Cardiac septum (tissue), 1 donor: ENCODE measurements around the gene SARNP. TPM values are rescaled to one million over a fixed set of nuclear protein-coding genes. Genes with fewer than 3 reads are reported as not detected.
"Not testable (repeated sequence)": the region's sequence is repeated elsewhere in the genome, so short reads cannot be mapped to it uniquely, and the experiment has no call there.

Experiments used
- DNase-seq: peaks from one replicate; pipeline ENCODE4 v3.0.0-alpha.2; 2020; ENCODE audit warnings: low spot score
- intact Hi-C: fragments of 100-400 bp; cut with DNase I; formaldehyde crosslinking; loops from one replicate; pipeline ENCODE4 v1.14.0; 2022
- long read RNA-seq: library from polyadenylated mRNA; unstranded; transcript quantifications from one replicate; pipeline ENCODE4 v2.0.0, GENCODE V29; 2021
- total RNA-seq: library from RNA; stranded (reverse); fragmentation: NEBNext Ultra II Directional; extraction: Animal tissue kit (Norgen Biotek cat#: 25700); gene quantifications from one replicate; pipeline ENCODE4 v1.2.1, GENCODE V29; 2021
- donor health status: DM: no; HTN: no; CAD: no.

The SARNP gene, protein sequence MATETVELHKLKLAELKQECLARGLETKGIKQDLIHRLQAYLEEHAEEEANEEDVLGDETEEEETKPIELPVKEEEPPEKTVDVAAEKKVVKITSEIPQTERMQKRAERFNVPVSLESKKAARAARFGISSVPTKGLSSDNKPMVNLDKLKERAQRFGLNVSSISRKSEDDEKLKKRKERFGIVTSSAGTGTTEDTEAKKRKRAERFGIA
- total RNA-seq: 56.2 TPM
- long read RNA-seq, transcript SARNP-201 (11 exons, 926 nt): major isoform, 35 of 42 reads
- long read RNA-seq, partial matches to known transcripts: 0 of 42 reads
- long read RNA-seq, other reads (novel, unspliced or antisense): 3 of 42 reads

DNA sequence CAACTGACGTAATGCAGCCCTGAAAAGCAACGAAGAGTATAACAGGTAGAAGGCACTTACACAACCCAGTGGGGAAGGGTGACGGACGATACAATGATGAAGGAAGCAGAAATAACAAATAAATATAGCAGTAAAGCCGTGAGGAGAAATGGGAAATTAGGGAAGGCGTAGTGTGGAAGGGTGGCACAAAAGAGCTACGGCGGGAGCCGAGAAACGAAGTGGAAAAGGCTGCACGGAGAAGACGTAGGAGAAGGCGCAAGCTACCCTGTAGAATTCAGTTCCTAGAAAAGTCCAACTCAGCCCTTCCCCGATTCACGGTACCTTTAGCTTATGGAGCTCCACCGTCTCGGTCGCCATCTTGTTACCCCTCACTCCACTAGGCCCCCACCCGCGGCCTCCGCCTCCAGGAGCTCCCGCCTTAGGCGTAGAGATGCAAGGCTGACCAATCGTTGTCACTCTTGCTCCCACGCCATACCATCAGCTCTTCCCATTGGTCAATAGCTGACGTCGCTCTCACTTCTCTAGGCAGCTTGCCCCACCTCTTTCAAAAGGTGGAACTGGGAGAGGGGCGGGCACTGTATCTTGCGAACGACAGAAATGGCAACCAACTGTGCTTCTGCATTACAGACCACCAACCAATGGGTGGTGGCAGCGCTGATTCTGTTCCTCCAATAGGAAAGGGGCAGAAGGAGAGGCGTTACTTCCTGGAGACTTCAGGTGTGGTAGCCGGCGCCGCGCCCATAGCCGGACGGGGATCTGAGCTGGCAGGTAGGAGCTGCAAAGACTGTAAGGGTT lies at the start of gene SARNP, which contains the start of gene ORMDL2:
SARNP (minus strand) TSS at position 380 of the 795 bp plus-strand sequence; CDS start at position 357, 23 bp downstream.
ORMDL2 (plus strand) TSS at position 697 of the 795 bp plus-strand sequence. CDS start 959 bp downstream, outside the sequence.
- intact Hi-C loops: loop anchor here (1.0 to 5.0 kb wide), 2 partner anchors 13 to 110 kb away; partner anchors contain the start of gene PYM1
- peak; percentile 97 for DNase-seq

DNA sequence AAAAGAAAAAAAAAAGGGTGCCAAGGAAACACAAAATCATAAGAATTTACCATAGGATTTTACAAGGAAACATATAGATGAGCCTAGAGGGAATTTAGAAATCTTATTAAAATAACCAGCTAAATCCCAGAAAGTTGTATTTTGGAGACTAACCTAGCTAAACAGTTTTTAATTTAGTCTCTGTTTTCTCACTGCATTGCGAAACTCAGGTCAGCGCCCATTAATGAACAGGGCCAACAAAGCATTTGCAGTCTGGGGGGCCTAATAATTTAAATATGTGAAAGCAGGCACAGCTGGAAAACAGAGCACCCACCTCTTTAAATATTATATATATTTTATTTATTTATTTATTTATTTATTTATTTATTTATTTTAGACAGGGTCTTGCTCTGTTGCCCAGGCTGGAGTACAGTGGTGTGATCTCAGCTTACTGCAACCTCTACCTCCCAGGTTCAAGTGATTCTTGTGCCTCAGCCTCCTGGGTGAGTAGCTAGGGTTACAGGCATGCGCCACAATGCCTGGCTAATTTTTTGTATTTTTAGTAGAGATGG lies 49.0 kb upstream of the SARNP start:
- DNase-seq, intact Hi-C loops: not testable (repeated sequence)

DNA sequence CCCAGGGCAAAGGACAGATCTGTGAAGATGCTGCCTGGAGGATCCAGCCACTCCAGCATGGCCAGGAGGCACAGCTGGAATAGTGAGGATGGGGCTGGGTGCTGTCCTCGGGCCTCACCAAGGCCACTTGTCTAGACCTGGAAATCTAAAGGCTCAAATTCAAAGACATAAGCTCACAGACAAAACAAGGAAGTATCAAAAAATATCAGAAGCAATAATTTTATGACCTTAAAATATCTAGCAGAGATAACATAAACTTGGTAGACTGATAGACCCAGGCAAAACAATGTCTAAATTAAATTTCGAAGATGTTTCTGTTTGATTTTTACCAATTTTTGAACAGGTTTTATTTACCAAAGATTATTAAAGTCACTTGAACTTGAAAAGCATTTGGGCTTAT lies 47.8 kb upstream of the SARNP start:
- intact Hi-C loops: no loop called here
- no peak for DNase-seq

DNA sequence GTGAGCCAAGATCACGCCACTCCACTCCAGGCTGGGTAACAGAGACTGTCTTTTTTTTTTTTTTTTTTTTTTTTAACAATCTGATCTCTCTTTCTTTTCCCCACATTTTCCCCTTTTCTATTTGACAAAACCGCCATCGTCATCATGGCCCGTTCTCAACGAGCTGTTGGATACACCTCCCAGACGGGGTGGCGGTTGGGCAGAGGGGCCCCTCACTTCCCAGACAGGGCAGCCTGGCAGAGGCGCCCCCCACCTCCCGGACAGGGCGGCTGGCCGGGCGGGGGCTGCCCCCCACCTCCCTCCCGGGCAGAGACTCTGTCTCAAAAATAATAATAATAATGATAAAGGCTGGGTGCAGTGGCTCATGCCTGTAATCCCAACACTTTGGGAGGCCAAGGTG lies 45.4 kb upstream of the SARNP start:
- DNase-seq: peak; percentile 26

DNA sequence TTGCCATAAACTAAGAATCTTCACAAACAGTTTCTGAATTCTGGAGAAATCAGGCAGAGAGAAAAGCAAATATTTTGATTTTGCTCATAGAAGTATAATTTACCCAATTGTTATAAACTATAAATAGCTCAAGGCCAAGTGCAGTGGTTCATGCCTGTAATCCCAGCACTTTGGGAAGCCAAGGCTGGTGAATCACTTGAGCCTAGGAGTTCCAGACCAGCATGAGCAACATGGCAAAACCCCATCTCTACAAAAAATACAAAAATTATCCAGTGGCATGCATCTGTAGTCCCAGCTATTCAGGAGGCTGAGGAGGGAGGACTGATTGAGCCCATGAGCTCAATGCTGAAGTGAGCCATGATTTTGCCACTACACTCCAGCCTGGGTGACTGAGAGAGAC lies 44.8 kb upstream of the SARNP start:
- DNase-seq: peak; percentile 14
- intact Hi-C loops: no loop called here

More for the DNA sequence above, 45.4 kb upstream of the SARNP start:
- intact Hi-C loops: not testable (repeated sequence)

DNA sequence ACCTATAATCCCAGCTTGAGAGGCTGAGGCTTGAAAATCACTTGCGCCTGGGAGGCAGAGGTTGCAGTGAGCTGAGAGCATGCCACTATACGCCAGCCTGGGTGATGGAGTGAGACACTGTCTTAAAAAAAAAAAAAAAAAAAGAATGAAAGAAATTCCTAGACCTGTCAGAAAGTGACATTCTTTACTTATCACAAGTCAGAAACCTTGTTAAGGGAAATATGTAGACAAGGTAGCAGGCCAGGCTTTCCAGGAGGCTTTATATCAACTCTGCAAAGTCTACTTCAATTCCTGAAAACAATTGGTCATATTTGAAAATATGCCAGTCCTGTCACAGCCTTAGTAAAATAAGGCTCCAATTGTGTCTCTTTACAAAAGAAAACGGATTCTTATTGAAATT lies 44.3 kb upstream of the SARNP start:
- intact Hi-C loops: no loop called here
- no peak for DNase-seq

DNA sequence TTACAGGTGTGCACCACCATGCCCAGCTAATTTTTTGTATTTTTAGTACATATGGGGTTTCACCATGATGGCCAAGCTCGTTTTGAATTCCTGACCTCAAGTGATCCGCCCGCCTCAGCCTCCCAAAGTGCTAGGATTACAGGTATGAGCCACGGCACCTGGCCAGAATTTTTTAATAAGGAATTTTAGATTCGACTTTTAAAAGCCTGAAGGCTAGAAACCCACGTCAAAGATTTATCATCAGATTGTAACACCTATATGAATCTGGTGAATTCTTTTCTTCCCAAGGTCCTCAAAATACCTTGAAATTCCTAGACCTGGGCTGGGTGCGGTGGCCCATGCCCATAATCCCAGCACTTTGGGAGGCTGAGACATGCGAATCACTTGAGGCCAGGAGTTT lies 43.9 kb upstream of the SARNP start:
- intact Hi-C loops: no loop called here
- no peak for DNase-seq

DNA sequence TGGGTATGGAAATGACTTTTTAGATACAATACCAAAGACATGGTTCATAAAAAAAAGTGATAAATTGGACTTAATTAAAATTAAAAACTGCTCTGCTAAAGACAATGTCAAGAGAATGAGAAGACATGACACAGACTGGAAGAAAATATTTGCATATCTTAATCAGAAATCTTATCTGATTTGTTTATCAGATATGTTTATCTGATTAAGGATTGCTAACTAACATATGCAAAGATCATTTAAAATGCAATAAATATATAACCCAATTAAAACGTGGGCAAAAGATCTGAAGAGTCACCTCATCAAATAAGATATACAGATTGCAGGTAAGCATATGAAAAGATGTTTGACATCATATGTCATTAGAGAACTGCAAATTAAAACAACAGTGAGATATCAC lies 35.2 kb upstream of the SARNP start:
- intact Hi-C loops: no loop called here
- DNase-seq: no peak

DNA sequence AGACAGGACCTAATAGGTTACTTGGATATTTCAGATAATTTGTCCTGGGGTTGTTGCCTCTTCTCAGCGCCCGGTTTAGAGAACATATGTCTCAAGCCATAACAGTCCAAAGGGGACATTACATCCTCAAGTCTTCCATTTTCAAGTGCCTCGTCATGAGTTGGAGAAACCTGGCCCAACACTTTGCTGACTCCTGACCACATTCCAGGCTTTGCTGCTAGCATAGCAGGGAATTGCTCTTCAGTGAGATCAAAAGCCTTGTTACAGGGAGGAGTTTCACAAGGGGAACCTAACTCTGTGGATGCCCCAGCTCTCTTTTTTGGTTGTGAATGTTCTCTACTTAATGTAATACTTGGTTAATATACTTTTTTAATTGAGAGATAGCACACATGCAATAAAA lies 33.4 kb upstream of the SARNP start:
- intact Hi-C loops: no loop called here

DNA sequence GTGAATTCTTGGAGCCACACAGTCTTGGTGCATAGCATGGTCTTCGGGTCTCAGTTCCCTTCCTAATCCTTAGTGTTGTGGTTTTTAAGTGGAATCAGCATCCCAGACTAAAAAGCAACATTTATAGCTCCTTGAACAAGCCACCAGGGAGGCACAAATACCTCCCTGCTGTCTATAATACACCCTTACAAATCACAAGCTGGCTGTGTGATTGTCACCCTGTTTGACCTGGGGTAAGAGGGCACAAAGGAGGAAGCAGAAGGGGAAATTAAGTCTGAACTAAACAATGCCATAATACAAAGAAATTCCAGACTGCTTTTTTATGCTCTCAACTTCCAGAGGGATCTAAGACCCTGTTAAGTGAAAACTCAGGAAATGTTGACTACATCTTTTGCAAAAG lies 32.9 kb upstream of the SARNP start:
- DNase-seq: no peak
- intact Hi-C loops: no loop called here

More for the DNA sequence above, 33.4 kb upstream of the SARNP start:
- no peak for DNase-seq

DNA sequence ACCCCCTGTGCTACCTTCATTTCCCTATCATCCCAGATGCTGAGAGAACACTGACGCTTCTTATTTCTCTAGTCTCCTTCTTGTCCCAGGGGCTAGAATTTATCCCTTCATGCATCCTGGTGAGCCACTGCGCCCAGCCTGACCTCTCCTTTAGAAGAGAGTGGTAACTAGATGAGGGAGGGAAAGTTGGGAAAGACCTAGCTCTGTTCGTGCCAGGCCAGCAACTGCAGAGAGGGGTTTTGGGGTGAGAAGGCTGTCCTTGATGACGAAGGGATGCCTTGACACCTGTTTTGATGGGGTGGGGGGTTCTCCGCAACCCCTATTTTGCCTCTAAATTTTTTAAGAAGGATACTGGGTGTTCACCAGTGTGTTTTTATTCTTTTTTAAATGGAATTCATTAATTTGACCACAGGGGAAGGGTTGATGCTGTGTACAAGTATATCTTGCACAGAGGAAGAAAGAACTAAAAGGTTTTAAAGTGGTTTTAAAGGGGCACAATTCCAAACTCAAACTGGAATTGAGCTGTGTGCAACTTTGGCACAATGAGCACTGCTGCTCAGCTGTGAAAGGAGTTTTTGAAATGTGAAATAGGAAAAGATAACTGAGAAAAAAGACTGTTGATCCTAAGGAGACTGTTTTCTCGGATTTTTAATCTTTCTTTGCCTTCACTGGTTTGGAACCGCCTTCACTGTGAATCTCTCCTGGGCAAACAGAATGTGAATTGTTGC lies 32.3 kb upstream of the SARNP start:
- intact Hi-C loops: no loop called here
- DNase-seq: no peak

DNA sequence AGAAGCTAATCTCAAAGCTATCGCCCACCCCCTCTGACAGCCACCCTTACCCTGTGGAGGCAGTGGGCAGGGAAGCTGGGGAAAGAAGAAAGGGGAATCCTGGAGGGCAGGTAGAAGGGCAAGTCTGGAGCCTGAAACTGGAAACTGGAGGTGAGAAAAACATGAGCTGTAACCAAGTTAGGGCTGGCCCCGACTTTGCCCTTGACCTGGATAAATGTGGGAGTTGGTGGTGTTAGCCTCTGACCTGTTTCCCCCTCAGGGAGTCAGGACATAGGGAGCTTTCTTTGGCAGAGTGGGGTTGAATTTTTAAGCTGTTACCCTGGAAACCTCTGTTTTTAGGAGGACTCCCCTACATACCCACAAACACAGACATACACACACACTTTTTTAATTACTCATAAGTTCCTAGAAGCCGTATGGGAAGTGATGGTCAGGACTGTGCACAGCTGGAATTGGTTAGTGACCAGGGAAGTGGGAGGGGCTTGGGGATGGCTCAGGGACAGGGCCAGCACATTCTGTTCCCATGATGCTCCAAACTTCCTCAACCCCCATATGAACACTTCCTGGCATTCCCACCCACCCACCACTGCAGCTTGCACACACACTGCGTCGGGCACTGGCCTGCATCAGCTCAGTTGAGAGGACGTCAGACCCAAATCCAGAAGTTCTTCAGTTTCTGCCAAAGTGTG lies 30.2 kb upstream of the SARNP start:
- peak; percentile 87 for DNase-seq
- intact Hi-C loops: no loop called here

DNA sequence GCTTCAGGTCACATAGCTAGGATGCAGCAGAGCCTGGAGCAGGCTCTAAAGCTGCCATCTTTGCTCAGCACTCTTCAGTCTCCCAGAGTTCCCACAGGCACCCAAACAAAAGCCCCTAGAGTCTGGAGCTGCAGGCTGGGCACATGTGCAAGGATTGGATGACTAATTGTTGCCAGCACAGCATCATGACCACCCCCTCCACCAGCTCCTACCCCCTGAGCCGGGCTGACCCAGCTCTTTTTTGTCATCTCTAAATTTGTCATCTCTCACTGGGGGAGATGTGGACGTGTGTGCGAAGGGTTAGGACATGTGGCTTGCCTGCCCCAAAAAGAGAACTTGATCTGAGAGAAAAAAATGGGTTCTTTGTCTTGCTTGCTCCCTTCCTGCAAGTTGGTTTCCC lies 29.5 kb upstream of the SARNP start:
- intact Hi-C loops: no loop called here
- DNase-seq: no peak

DNA sequence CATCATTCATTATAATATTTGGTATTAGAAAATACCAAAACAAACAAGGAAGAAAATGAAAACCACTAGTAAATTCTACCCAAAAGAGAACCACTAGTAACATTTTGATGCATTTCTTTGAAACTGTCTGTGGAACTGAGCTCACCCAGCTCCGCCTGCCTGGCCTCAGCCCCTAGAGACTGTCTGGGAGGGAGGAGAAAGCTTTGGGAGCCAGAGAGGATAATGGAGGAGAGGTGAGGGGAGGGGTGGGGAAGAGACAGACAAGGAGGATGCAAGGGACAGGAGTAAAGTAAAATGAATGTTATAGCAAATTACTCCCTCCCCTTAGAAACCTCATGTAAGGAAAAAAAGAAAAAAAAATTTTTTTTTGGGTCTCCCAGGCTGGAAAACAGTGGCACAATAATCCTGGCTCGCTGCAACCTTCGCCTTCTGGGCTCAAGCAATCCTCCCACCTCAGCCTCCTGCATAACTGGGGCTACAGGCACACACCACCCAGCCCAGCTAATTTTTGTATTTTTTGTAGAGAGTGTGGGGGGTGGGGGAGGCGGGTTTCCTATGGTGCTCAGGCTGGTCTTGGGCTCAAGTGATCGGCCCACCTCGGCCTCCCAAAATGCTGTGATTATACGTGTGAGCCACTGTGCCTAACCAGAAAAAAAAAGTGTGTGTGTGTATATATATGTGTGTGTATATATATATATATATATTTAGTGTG lies 28.4 kb upstream of the SARNP start:
- DNase-seq: no peak
- intact Hi-C loops: no loop called here

DNA sequence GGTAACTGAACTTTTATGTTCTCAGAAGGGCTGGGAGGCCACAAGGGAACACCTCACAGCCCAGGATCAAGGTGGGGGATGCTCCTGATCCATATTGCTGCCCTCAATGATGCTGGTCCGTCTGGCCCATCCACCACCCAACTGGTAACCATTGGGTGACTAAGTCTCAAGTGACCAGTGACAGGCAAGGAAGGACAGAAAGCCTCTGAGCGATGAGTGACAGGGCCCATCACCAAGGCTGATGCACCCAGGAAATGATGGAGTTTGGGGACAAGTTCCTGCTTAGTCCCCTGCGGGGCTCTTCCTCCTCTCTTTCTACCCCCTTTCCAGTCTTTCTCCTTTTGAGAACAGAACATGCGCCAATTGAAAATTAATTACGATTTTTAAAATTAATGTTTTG lies 27.8 kb upstream of the SARNP start:
- intact Hi-C loops: no loop called here
- no peak for DNase-seq

DNA sequence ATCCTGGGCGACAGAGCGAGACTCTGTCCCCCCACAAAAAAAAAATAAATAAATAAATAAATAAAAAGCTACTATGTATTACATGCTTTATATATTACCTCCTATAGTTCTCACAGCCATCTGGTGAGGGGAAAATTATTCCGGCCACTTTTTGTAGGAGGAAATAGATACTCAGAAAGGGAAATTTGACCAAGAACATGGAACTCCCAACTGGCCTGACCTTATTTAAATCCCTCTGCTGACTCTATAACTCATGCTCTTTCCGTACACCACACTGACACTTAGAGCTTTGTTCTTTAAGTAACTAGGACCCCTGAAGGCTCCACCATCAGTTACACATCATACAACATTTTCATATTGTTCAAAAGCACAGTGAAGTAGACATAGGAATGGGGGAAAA lies 27.4 kb upstream of the SARNP start:
- DNase-seq: no peak
- intact Hi-C loops: no loop called here

DNA sequence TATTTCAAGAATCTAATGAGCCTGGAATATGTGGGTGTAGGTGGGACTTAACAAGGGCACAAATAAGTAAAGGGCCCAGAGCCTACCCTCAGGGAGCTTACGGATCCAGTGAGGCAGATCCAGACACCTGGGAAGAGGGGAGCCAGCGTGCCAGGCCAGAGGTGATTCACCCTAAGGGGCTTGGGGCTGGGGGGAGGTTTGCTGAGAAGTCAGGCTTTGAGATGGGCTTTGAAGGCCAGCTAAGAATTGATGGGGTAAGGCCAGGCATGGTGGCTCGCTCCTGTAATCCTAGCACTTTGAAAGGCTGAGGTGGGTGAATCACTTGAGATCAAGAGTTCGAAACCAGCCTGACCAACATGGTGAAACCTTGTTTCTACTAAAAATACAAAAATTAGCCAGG lies 25.9 kb upstream of the SARNP start:
- intact Hi-C loops: no loop called here
- DNase-seq: no peak

DNA sequence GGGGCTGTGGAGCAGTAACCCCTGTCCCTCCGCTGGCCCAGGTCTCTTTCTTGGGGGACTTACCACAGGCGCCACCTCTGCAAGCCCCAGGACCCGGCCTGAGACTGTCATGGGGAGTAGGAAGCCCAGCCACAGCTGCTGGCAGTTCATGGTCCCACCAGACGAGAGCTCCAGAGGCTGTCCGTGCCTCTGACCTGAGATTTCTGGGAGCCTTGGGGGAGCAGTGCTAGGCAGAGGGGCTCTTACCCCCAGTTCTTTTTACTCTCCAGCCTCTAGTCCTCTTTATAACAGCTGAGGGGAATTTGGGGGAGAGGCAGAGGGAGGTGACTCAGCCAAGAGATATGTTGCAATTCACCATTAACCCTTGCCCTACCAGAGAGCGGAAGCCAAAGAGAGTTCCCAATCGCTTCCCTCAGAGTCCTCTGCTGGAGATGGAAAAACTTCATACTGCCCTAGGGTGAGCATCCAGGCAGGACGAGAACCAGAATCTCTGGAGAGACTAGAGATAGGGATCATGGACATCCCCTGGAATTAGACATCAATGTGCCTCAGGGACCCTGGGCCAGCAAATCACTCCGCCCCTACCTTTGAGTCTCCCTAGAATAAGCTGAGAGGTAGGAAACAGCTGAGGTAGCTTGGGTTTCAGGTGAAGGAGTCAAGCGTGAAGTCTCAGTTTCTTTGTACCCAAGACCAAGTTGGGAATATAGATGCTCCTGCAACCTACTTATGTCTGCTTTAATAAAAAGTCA lies 25.3 kb upstream of the SARNP start, which contains the start of gene MMP19:
MMP19 (minus strand) TSS at position 256 of the 749 bp plus-strand sequence; CDS start at position 150, 106 bp downstream.
- intact Hi-C loops: no loop called here
- no peak for DNase-seq
